ENCODE data around the gene TMEM218.

Gene TMEM218

DNA sequence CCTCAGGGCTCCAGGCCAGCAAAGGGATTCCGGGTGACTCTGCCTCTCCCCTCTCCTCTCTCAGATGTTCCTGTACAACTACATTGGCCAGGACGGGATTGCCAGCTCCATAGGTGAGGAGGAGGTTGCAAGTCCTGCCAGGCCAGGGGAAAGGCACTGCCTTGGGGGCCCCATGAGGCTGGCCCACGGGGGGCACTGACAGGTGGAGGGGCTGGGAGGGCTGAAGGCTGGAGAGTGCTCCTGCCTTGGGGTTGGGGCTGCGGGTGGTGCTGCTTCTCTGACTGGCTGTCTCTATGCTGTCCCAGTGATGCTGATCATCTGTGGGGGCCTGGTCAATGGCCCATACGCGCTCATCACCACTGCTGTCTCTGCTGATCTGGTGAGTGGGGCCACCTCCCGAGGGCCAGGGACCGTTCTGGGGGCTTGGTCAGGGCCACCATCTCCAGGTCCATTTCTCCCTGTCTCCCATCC lies 26.6 kb downstream of the TMEM218 start:
- H3K27ac ChIP-seq (ENCODE audit: low read length): no peak overlapping the region
- ATAC-seq (ENCODE audit: insufficient read depth, low read depth) (no peak), DNase-seq (no peak)
- no peaks in the 10 kb centered on the region for H3K4me1 ChIP-seq (ENCODE audit: insufficient read depth, low read length)
- H3K79me2 ChIP-seq (ENCODE audit: insufficient read depth, low read length): no peaks in the 10 kb centered on the region
- TF ChIP-seq, protein P1, sequence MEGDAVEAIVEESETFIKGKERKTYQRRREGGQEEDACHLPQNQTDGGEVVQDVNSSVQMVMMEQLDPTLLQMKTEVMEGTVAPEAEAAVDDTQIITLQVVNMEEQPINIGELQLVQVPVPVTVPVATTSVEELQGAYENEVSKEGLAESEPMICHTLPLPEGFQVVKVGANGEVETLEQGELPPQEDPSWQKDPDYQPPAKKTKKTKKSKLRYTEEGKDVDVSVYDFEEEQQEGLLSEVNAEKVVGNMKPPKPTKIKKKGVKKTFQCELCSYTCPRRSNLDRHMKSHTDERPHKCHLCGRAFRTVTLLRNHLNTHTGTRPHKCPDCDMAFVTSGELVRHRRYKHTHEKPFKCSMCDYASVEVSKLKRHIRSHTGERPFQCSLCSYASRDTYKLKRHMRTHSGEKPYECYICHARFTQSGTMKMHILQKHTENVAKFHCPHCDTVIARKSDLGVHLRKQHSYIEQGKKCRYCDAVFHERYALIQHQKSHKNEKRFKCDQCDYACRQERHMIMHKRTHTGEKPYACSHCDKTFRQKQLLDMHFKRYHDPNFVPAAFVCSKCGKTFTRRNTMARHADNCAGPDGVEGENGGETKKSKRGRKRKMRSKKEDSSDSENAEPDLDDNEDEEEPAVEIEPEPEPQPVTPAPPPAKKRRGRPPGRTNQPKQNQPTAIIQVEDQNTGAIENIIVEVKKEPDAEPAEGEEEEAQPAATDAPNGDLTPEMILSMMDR (IDR thresholded peaks at IDR 0.05; ENCODE audit: borderline replicate concordance, extremely low read depth, low read length, poor library complexity, severe bottlenecking): no peak
- no peak for TF ChIP-seq EZH2 (IDR thresholded peaks at IDR 0.05; ENCODE audit: borderline replicate concordance, low read depth, low read length, severe bottlenecking)
- H3K9ac ChIP-seq (ENCODE audit: low read depth, low read length): no peak overlapping the region
- no peaks in the 10 kb centered on the region for H3K27me3 ChIP-seq (ENCODE audit: insufficient read depth, low read length, poor library complexity)
- H3K4me2 ChIP-seq (ENCODE audit: insufficient read depth, low read length): no peak overlapping the region
- no peak overlapping the region for H2AFZ ChIP-seq (ENCODE audit: low read depth, low read length)
- H3K36me3 ChIP-seq (ENCODE audit: insufficient read depth, low read length): no peaks in the 10 kb centered on the region
- H3K4me3 ChIP-seq (ENCODE audit: low read depth in 1 of 2, low read length in 2 of 2): no peak overlapping the region
- H4K20me1 ChIP-seq (ENCODE audit: insufficient read depth, low read length): no peaks in the 10 kb centered on the region
- H3K9me3 ChIP-seq (ENCODE audit: insufficient read depth, low read length, severe bottlenecking): no peaks in the 10 kb centered on the region

DNA sequence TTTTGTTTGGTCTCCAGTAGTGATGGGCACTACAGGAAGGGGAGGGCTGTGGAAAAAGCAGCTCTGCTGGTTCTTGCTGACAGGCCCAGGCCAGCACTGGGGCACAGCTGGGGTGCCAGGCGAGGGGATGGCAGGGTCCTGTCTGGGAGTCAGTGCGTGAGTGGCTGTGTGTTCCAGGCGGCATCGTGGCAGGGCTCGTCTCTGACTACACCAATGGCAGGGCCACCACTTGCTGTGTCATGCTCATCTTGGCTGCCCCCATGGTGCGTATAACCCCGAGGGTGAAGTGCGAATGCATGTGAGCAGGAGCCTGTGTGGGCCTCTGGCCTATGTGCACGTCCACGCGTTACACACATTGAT lies 27.4 kb downstream of the TMEM218 start:
- Histone ChIP-seq H3K27me3 (ENCODE audit: insufficient read depth, low read length, poor library complexity) (no peaks in the 10 kb centered on the region), H3K27ac (ENCODE audit: low read length) (no peak overlapping the region), H3K4me1 (ENCODE audit: insufficient read depth, low read length) (no peaks in the 10 kb centered on the region), H3K9ac (ENCODE audit: low read depth, low read length) (no peak overlapping the region), H3K9me3 (ENCODE audit: insufficient read depth, low read length, severe bottlenecking) (no peaks in the 10 kb centered on the region), H3K79me2 (ENCODE audit: insufficient read depth, low read length) (no peaks in the 10 kb centered on the region), H3K4me2 (ENCODE audit: insufficient read depth, low read length) (no peak overlapping the region), H3K36me3 (ENCODE audit: insufficient read depth, low read length) (no peaks in the 10 kb centered on the region), H3K4me3 (ENCODE audit: low read depth in 1 of 2, low read length in 2 of 2) (no peak overlapping the region), H4K20me1 (ENCODE audit: insufficient read depth, low read length) (no peaks in the 10 kb centered on the region), H2AFZ (ENCODE audit: low read depth, low read length) (no peak overlapping the region)
- no peak; the same call in 2 of the 3 replicates for ATAC-seq (ENCODE audit: insufficient read depth, low read depth)
- no peak for DNase-seq
- no peak for TF ChIP-seq EZH2 (IDR thresholded peaks at IDR 0.05; ENCODE audit: borderline replicate concordance, low read depth, low read length, severe bottlenecking)

DNA sequence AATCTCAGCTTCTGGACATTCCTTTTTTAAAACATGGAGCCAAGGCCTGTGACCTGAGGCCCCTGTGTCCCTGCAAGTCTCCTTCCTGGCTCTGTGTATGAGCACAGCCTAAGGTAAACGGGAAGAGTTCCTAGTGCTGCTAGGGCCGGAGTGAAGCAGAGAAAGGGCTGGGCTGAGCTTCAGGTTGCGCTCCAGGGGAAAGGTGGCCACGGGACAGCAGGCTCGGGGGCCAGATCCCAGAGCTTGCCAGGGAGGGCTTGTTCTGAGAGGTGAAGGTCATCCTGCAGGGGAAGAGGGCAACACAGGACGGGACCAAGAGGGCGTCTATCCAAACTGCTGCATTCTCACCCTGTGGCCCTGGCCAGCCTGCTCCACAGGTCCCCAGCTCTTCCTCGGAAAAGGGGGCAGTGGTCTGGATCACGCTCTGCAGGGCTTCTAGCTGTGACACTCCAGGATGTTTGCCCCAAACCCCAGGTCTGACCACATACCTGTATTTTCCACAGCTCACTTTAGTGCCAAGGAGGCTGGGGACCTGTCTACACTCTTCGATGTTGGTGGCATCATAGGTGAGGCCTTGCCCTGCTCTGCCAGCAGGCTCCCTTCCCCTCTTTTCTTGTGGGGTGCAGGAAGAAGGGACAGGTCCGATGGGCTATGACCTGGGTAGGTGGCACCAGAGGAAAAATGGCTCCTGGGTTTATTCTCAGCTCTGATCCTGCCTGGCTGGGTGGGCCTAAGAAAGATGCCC lies 27.9 kb downstream of the TMEM218 start:
- no peak overlapping the region for H3K27ac ChIP-seq (ENCODE audit: low read length)
- no peaks in the 10 kb centered on the region for H3K79me2 ChIP-seq (ENCODE audit: insufficient read depth, low read length)
- no peak overlapping the region for H3K4me2 ChIP-seq (ENCODE audit: insufficient read depth, low read length)
- no peak for ATAC-seq (ENCODE audit: insufficient read depth, low read depth)
- no peaks in the 10 kb centered on the region for H3K9me3 ChIP-seq (ENCODE audit: insufficient read depth, low read length, severe bottlenecking)
- DNase-seq: no peak
- no peaks in the 10 kb centered on the region for H4K20me1 ChIP-seq (ENCODE audit: insufficient read depth, low read length)
- H3K36me3 ChIP-seq (ENCODE audit: insufficient read depth, low read length): no peaks in the 10 kb centered on the region
- no peaks in the 10 kb centered on the region for H3K4me1 ChIP-seq (ENCODE audit: insufficient read depth, low read length)
- H3K4me3 ChIP-seq (ENCODE audit: low read depth in 1 of 2, low read length in 2 of 2): no peak overlapping the region
- H2AFZ ChIP-seq (ENCODE audit: low read depth, low read length): no peak overlapping the region
- no peaks in the 10 kb centered on the region for H3K27me3 ChIP-seq (ENCODE audit: insufficient read depth, low read length, poor library complexity)
- no peak for TF ChIP-seq EZH2 (IDR thresholded peaks at IDR 0.05; ENCODE audit: borderline replicate concordance, low read depth, low read length, severe bottlenecking)
- H3K9ac ChIP-seq (ENCODE audit: low read depth, low read length): no peak overlapping the region

DNA sequence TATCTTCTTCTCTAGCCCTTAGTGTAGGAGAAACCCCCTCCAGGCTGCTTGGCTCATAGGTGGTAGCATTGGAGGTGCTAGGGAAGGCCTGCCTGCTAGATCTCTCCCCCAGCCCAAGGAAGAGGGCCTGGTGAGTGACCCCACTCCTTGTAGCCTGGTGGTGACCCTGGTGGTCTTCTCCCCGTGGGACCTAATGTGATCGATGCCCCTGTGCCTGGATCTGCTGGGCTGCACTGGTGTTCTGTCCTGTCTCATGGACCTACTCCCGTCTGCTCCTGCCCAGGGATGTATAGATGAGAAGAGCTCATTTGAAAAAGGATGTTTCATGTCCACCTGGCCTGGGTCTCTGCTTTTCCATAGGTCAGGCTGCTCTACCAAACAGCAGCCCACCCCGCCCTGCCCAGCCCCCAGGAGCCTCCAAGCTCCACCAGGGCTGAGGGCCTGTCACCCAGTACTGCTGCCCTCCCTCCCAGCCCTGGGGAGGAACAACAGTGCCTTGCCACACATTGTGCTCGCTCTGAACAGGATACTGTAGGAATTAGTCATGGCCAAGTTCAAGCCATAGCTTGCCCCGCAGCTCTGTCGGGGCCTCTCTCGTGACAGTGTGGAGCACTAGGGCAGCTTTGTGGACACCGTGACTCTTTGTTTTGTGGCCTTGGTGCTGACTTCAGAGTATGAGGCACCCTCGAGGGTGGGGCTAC lies 28.7 kb downstream of the TMEM218 start:
- H3K4me3 ChIP-seq (ENCODE audit: low read depth in 1 of 2, low read length in 2 of 2): no peak overlapping the region
- no peaks in the 10 kb centered on the region for H4K20me1 ChIP-seq (ENCODE audit: insufficient read depth, low read length)
- H3K9me3 ChIP-seq (ENCODE audit: insufficient read depth, low read length, severe bottlenecking): no peaks in the 10 kb centered on the region
- no peak overlapping the region for H2AFZ ChIP-seq (ENCODE audit: low read depth, low read length)
- H3K4me1 ChIP-seq (ENCODE audit: insufficient read depth, low read length): no peaks in the 10 kb centered on the region
- ATAC-seq (ENCODE audit: insufficient read depth, low read depth): no peak
- no peaks in the 10 kb centered on the region for H3K27me3 ChIP-seq (ENCODE audit: insufficient read depth, low read length, poor library complexity)
- no peaks in the 10 kb centered on the region for H3K79me2 ChIP-seq (ENCODE audit: insufficient read depth, low read length)
- no peak for TF ChIP-seq EZH2 (IDR thresholded peaks at IDR 0.05; ENCODE audit: borderline replicate concordance, low read depth, low read length, severe bottlenecking)
- TF ChIP-seq, protein P1 (IDR thresholded peaks at IDR 0.05; ENCODE audit: borderline replicate concordance, extremely low read depth, low read length, poor library complexity, severe bottlenecking): no peak
- no peak overlapping the region for H3K27ac ChIP-seq (ENCODE audit: low read length)
- H3K36me3 ChIP-seq (ENCODE audit: insufficient read depth, low read length): no peaks in the 10 kb centered on the region
- no peak overlapping the region for H3K4me2 ChIP-seq (ENCODE audit: insufficient read depth, low read length)
- no peak overlapping the region for H3K9ac ChIP-seq (ENCODE audit: low read depth, low read length)
- no peak for DNase-seq
